Prostate gland (tissue), 2 donors: ENCODE data around the gene SSTR3.

Experiments
- POLR2A ChIP-seq: fragments of 450-650 bp; IDR thresholded peaks from one replicate; pipeline ENCODE4 v1.6.1; 2016; ENCODE audit warnings: antibody characterized with exemption, mild to moderate bottlenecking
- POLR2AphosphoS5 ChIP-seq: sonication (generic); formaldehyde crosslinking; IDR thresholded peaks from one replicate; pipeline ENCODE4 v1.6.1; 2017; ENCODE audit warnings: antibody characterized with exemption
- TF ChIP-seq, protein P1 (sequence below), 4 experiments: fragments of 200-600 bp in 2 of 4; fragments of 450-650 bp in 2 of 4; sonication (generic) in 2 of 4; IDR thresholded peaks; 1 replicate in 3 of 4; 2 replicates in 1 of 4; pipeline ENCODE4 v1.5.1; 2016 to 2019; ENCODE audit warnings: antibody characterized with exemption in 4 of 4, mild to moderate bottlenecking in 2 of 4, moderate library complexity in 2 of 4

DNA sequence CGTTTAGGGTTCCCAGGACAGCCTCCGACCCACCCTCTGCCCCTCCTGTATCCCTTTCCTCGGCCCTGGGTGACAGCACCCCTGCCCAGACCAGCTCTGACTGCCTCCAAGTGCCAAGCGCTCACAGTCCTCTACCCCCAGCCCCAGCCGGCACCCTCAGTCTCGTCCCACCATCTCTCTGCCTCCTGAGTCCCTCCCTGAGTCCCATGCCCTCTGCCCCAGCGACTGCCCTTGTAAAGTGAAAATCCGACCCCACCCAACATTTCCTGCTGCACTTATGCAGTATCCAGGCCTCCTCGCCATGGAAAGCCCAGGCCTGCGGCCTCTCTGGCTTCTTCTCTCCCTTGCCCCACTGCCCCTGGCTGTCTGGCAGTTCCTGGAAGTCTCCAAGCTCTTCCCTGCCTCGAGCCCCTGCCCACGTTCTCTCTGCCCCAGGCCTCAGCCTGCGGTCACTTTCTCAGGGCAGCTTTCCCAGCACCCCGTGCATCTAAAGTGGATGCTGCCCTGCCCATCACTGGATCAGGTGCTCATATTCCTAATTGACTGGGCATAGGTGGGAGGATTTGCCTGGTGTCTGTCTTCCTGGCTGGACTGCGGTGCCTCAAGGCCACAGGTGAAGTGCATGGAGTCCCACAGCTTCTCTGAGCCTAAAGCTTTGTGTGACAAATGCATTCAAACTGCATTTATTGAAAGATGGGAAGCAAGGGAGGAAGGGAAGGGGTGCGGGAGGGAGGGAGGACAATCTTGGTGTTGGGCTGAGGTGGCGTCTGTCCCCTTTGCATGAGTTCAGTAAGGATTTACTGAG is 44.9 kb downstream of the SSTR3 start:
- TF ChIP-seq, protein P1, sequence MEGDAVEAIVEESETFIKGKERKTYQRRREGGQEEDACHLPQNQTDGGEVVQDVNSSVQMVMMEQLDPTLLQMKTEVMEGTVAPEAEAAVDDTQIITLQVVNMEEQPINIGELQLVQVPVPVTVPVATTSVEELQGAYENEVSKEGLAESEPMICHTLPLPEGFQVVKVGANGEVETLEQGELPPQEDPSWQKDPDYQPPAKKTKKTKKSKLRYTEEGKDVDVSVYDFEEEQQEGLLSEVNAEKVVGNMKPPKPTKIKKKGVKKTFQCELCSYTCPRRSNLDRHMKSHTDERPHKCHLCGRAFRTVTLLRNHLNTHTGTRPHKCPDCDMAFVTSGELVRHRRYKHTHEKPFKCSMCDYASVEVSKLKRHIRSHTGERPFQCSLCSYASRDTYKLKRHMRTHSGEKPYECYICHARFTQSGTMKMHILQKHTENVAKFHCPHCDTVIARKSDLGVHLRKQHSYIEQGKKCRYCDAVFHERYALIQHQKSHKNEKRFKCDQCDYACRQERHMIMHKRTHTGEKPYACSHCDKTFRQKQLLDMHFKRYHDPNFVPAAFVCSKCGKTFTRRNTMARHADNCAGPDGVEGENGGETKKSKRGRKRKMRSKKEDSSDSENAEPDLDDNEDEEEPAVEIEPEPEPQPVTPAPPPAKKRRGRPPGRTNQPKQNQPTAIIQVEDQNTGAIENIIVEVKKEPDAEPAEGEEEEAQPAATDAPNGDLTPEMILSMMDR (IDR thresholded peaks at IDR 0.05) = no peak
- TF ChIP-seq POLR2AphosphoS5 = no peak
- TF ChIP-seq POLR2A = no peak
